IgD-negative memory B cell (primary cell): Measurements from ENCODE around the gene DIP2A. TPM values are rescaled to one million over a fixed set of nuclear protein-coding genes. Genes with fewer than 3 reads are reported as not detected.

Experiments used
- H3K27ac Mint-ChIP-seq, 3 donors: one replicate each; pipeline ENCODE4 v1.8.0; 2020 to 2022; ENCODE audit warnings: mild to moderate bottlenecking in 3 of 3, mixed read lengths in 3 of 3, moderate library complexity in 1 of 3
- H3K27me3 Mint-ChIP-seq: one replicate; pipeline ENCODE4 v1.8.0; 2021; ENCODE audit warnings: mixed read lengths
- H3K36me3 Mint-ChIP-seq: one replicate; pipeline ENCODE4 v1.8.0; 2020; ENCODE audit warnings: mild to moderate bottlenecking, mixed read lengths
- H3K4me1 Mint-ChIP-seq, 3 donors: one replicate each; pipeline ENCODE4 v1.8.0; 2020 to 2022; ENCODE audit warnings: mixed read lengths in 3 of 3, mild to moderate bottlenecking in 1 of 3
- H3K4me3 Mint-ChIP-seq, 4 donors: one replicate each; pipeline ENCODE4 v1.8.0; 2020 to 2022; ENCODE audit warnings: mild to moderate bottlenecking in 4 of 4, mixed read lengths in 4 of 4, moderate library complexity in 3 of 4
- H3K9me3 Mint-ChIP-seq, 3 donors: one replicate each; pipeline ENCODE4 v1.8.0; 2020 to 2021; ENCODE audit warnings: mixed read lengths in 3 of 3, mild to moderate bottlenecking in 1 of 3
- polyA plus RNA-seq: library from polyadenylated mRNA; unstranded; fragments of 300-500 nt; fragmentation: Illumina TruSeq; gene quantifications from one replicate; pipeline ENCODE4 v1.2.3, GENCODE V29; 2021

DIP2A gene, protein sequence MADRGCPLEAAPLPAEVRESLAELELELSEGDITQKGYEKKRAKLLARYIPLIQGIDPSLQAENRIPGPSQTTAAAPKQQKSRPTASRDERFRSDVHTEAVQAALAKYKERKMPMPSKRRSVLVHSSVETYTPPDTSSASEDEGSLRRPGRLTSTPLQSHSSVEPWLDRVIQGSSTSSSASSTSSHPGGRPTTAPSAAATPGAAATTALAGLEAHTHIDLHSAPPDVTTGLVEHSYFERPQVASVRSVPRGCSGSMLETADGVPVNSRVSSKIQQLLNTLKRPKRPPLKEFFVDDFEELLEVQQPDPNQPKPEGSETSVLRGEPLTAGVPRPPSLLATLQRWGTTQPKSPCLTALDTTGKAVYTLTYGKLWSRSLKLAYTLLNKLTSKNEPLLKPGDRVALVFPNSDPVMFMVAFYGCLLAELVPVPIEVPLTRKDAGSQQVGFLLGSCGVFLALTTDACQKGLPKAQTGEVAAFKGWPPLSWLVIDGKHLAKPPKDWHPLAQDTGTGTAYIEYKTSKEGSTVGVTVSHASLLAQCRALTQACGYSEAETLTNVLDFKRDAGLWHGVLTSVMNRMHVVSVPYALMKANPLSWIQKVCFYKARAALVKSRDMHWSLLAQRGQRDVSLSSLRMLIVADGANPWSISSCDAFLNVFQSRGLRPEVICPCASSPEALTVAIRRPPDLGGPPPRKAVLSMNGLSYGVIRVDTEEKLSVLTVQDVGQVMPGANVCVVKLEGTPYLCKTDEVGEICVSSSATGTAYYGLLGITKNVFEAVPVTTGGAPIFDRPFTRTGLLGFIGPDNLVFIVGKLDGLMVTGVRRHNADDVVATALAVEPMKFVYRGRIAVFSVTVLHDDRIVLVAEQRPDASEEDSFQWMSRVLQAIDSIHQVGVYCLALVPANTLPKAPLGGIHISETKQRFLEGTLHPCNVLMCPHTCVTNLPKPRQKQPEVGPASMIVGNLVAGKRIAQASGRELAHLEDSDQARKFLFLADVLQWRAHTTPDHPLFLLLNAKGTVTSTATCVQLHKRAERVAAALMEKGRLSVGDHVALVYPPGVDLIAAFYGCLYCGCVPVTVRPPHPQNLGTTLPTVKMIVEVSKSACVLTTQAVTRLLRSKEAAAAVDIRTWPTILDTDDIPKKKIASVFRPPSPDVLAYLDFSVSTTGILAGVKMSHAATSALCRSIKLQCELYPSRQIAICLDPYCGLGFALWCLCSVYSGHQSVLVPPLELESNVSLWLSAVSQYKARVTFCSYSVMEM (N-terminal part only)
- 7.6 TPM for polyA plus RNA-seq

DNA sequence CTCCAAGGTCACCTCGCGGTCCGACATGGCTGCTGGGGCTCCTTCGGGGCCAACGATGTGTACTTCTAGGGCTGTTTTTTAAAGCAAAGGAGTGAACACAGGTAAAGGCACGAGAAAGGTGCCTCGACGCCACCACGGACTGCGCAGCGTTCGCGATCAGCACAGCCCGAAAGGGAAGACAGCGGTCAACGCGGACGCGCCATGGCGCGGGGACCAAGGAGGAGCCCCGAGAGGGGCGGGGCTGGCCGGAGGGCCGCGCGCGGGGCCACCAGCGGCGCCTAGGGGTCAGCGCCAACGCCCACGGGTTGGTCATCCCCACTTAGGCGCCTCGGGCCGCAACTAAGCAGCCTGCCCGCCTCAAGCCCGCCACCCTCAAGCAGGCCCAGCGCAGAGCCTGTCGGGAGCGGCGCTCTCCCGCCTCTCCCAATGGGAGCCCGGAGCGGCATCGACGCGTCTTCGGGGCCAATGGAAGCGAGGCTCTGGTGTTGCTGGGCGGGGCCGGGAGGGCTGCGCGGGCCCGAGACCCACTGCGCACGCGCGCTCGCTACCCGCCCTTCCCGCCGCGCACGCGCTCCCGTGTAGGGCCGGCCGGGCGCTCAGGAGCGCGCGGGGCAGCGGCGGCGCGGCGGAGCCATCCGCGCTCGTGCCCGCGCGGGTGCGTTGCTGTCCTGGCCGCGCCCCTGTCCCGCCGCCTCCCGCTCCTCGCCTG is at the start of gene DIP2A:
Gene DIP2A, plus strand, starts transcription at position 577 of the 709 bp plus-strand sequence. CDS start 241 bp downstream, outside the sequence.
- Mint-ChIP-seq H3K27ac (peak within 1 kb of the TSS; percentile 80 to 93 (median 91)), H3K4me3 (peak within 1 kb of the TSS; percentile 91 to 96 (median 96)), H3K36me3 (no peaks in the 10 kb centered on the region), H3K4me1 (peaks cover 21 to 27% (median 24%) of the 10 kb centered on the region in 3 donors), H3K27me3 (no peaks in the 10 kb centered on the region), H3K9me3 (no peaks in the 10 kb centered on the region)

DNA sequence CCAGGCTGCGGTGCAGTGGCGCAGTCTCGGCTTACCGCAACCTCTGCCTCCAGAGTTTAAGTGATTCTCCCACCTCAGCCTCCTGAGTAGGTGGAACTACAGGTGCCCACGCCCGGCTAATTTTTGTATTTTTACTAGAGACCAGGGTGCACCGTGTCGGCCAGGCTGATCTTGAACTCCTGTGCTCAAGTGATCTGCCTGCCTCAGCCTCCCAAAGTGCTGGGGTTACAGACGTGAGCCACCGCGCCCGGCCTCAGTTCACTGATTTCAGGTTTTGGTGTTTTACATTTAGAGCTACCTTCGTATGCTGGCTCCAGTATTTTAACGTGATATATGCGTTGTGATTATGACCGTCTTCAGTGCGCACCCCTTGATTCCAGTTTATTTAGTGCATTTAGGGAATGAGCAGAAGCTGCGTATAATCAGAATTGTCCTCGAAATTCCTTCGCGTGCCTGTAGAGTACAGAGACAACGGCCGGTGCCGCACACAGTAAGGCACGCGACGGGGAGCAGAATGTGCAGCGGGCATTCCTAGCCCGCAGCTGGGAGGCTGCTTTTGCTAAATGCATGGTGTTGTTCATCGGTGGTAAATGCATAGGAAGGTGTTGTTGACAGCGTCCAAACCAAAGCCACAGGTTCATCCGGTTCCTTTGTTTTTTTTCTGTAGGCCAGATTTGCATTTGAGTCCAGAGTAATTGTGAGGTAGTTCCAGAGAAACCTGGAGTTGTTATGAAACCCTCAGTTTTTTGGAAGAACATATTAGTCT is 48.9 kb upstream of the DIP2A start:
- Mint-ChIP-seq H3K4me1 (no peaks in the 10 kb centered on the region), H3K27me3 (no peaks in the 10 kb centered on the region), H3K9me3 (no peaks in the 10 kb centered on the region), H3K27ac (no peak overlapping the region), H3K36me3 (no peaks in the 10 kb centered on the region), H3K4me3 (no peak overlapping the region)

DNA sequence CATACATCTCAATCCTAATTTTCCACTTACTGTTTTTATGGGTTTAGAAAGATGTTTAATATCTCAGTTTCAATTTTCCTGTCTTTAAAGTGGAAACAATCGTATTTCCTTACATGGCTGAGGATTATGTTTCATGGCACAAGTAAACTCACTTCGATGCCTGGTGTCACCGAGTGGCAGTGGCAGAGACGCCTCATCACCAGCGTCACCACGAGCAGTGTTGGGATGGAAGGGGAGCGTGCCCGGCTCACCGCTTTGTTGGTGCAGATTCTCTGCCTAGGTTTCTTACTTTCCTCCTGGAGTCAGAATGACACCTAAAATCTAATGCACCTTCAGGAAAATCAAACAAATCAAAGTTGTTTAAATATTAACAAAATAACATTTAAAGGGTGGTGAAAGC is 48.2 kb upstream of the DIP2A start:
- Mint-ChIP-seq H3K36me3 (no peaks in the 10 kb centered on the region), H3K27ac (no peak overlapping the region), H3K4me3 (no peak overlapping the region), H3K27me3 (no peaks in the 10 kb centered on the region), H3K4me1 (no peaks in the 10 kb centered on the region), H3K9me3 (no peaks in the 10 kb centered on the region)

DNA sequence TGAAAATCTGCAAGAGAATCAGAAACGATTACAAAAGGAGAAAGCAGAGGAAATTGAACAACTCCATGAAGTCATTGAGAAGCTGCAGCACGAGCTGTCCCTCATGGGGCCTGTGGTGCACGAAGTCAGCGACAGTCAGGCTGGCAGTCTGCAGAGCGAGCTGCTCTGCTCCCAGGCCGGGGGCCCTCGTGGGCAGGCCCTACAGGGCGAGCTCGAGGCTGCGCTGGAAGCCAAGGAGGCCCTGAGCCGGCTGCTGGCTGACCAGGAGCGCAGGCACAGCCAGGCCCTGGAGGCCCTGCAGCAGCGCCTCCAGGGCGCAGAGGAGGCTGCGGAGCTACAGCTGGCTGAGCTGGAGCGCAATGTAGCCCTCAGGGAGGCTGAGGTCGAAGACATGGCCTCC is 47.5 kb upstream of the DIP2A start:
- Mint-ChIP-seq H3K27ac (no peak overlapping the region), H3K4me1 (no peaks in the 10 kb centered on the region), H3K36me3 (no peaks in the 10 kb centered on the region), H3K9me3 (no peaks in the 10 kb centered on the region), H3K4me3 (no peak overlapping the region), H3K27me3 (no peaks in the 10 kb centered on the region)

DNA sequence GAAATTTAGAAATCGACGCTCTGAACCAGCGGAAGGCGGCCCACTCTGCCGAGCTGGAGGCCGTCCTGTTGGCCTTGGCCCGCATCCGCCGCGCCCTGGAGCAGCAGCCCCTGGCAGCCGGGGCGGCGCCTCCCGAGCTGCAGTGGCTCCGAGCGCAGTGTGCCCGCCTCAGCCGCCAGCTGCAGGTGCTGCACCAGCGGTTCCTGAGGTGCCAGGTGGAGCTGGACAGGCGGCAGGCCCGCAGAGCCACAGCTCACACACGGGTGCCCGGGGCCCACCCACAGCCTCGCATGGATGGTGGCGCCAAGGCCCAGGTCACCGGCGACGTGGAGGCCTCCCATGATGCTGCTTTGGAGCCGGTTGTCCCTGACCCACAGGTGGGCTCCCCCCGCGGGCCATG is 47.0 kb upstream of the DIP2A start:
- Mint-ChIP-seq H3K4me3 (no peak overlapping the region), H3K27me3 (no peaks in the 10 kb centered on the region), H3K9me3 (no peaks in the 10 kb centered on the region), H3K36me3 (no peaks in the 10 kb centered on the region), H3K27ac (no peak overlapping the region), H3K4me1 (no peaks in the 10 kb centered on the region)

DNA sequence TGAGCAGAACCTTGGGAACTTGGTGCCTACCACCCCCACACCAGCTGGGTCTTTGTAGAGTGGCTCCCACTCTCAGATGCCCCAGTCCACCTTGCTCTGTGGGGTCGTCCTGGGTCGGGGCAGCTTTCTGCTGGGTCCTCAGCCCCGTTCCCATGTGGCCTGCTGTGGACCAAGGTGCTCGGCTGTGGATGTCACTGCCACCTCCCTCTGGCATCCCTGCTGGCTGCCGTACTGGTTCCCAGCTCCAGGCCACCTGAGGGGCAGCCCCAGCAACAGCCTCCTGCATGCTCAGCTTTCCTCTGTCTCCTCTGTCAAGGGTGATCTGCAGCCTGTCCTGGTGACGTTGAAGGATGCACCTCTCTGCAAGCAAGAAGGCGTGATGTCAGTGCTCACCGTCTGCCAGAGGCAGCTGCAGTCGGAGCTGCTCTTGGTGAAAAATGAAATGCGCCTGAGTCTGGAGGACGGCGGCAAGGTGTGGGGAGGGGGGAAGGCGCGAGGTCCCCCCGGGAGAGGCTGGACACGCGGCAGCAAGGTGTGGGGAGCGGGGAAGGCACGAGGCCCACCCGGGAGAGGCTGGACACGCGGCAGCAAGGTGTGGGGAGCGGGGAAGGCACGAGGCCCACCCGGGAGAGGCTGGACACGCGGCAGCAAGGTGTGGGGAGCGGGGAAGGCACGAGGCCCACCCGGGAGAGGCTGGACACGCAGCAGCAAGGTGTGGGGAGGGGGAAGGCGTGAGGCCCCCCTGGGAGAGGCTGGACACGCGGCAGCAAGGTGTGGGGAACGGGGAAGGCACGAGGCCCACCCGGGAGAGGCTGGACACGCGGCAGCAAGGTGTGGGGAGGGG is 45.9 kb upstream of the DIP2A start:
- Mint-ChIP-seq H3K4me3 (no peak overlapping the region), H3K27ac (no peak overlapping the region), H3K4me1 (no peaks in the 10 kb centered on the region), H3K9me3 (no peaks in the 10 kb centered on the region), H3K36me3 (no peaks in the 10 kb centered on the region), H3K27me3 (no peaks in the 10 kb centered on the region)

DNA sequence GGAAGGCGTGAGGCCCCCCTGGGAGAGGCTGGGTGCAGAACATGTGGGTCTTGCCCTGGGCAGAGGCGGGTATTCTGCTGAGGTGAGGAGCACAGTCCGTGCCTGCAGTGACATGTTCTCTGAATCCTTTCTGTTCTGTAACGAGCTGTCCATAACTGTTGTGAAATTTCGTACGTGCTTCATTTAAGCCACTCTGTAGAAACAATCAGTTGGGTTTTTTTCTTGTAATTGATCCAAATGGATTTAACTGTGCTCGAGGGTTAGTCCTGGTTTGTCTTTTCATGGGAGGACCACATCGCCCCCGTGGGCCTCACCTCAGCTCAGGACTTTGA is 45.4 kb upstream of the DIP2A start:
- H3K27ac Mint-ChIP-seq: no peak overlapping the region

DNA sequence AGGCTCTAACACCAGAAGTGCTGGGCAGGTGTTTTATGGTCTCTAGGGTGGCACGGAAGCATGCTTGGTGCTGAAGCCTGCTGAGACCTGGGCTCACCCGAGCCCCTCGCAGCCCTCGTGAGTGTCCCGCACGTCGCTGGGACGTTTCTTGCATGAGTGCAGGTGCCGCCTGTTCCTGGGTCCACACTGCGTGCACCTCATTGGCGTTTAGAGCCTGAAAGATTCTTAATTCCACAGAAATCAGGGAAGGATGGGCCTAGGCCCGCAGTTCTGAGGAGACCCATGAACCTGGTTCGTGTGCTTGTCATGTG is 43.8 kb upstream of the DIP2A start:
- Mint-ChIP-seq H3K36me3 (peaks cover 4% of the 10 kb centered on the region), H3K27ac (no peak overlapping the region), H3K4me1 (no peaks in the 10 kb centered on the region), H3K4me3 (no peak overlapping the region), H3K27me3 (no peaks in the 10 kb centered on the region), H3K9me3 (no peaks in the 10 kb centered on the region)

More for the DNA sequence above, 45.4 kb upstream of the DIP2A start:
- H3K9me3 Mint-ChIP-seq: no peaks in the 10 kb centered on the region
- H3K4me1 Mint-ChIP-seq: no peaks in the 10 kb centered on the region
- H3K4me3 Mint-ChIP-seq: no peak overlapping the region
- H3K36me3 Mint-ChIP-seq: no peaks in the 10 kb centered on the region
- H3K27me3 Mint-ChIP-seq: no peaks in the 10 kb centered on the region

DNA sequence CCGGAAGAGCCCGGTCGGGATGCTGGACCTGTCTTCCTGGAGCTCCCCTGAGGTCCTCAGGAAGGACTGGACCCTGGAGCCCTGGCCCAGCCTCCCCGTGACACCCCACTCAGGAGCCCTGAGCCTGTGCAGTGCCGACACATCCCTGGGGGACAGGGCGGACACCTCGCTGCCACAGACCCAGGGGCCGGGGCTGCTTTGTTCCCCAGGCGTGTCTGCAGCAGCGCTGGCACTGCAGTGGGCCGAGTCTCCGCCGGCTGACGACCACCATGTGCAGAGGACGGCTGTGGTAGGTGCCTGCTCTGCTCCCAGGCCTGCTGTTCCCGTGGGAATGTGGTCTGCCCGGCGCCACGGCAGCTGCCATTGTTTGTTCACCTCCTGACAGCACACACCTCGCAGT is 42.1 kb upstream of the DIP2A start:
- H3K4me1 Mint-ChIP-seq: no peaks in the 10 kb centered on the region
- H3K36me3 Mint-ChIP-seq: peaks cover 4% of the 10 kb centered on the region
- H3K27ac Mint-ChIP-seq: no peak overlapping the region
- H3K4me3 Mint-ChIP-seq: no peak overlapping the region
- no peaks in the 10 kb centered on the region for H3K27me3 Mint-ChIP-seq
- H3K9me3 Mint-ChIP-seq: no peaks in the 10 kb centered on the region

DNA sequence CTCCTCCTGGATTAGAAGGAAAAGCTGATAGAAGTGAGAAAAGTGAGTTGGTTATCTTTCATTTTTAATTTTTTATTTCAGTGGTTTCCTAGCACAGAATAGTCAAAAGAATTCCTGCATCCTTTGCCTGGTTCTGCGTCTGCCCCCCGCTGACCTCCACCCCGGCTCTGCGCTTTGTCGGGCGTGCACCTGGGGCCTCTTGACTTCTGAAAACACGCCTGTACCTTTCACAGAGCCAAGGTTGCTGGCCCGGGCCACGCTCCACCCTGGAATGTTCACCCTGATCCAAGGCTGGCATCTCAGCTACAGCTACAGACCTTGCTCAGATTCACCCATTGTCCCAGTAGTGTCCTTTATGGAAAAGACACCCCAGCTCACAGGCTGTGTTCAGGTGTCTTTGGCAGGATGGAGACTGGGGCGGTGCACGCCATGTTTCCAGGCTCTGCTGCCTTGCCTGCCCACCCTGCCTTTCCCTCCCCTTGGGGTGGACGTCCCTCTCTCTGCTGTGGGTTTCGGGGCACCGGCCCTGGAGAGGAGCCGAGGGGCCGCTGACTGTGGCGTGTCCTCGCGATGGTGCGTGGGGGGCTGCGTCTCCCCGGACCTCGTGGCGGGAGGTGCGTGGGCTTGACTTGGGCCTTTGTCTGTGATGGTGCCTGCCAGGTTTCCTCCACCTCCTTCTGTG is 40.3 kb upstream of the DIP2A start:
- H3K27me3 Mint-ChIP-seq: no peaks in the 10 kb centered on the region
- H3K9me3 Mint-ChIP-seq: no peaks in the 10 kb centered on the region
- H3K27ac Mint-ChIP-seq: no peak overlapping the region
- H3K4me1 Mint-ChIP-seq: no peaks in the 10 kb centered on the region
- peaks cover 4% of the 10 kb centered on the region for H3K36me3 Mint-ChIP-seq
- H3K4me3 Mint-ChIP-seq: no peak overlapping the region

DNA sequence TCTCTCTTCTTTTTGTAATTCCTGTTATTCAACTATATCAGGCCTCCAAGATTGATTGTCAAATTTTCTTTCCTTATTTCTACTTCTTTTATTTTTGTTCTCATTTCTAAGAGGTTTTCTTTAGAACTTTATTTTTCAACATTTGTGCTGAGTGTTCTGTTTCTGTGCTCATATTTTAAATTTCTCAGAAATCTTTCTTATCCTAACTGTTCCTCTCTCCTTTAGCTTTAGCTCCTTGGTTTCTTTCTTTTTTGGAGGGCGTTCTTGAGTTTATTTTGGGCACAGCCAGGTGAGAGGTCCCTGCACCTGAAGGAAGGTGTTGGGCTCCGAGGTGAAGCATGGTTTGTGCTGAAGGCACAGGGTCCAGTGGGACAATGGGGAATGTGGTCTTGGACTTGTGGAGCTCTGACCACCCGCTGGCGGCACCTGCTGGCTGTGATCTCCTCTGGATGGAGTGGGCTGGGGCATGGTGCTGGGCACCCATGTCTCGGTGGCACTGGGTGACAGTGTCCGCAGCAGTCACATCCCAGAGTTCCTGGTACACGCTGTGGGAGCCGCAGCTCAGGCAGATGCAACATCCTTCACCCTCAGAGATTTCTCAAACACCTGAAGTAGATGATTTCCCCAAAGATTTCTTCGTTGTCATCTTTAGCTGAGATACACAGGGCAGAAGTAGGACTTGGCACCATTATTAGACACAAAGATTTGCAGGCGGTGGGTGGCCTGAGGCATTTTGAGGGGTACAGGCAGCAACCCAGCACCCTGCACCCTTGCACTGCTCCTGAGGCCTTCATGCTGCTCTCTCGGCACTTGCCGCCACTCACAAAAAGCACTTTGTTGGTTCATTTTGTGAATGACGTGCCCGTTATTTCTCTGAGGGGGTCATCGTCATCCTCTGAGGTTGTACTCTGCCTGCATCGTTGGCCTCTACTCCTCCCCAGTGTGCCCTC is 38.2 kb upstream of the DIP2A start:
- Mint-ChIP-seq H3K9me3 (no peaks in the 10 kb centered on the region), H3K4me3 (no peak overlapping the region), H3K36me3 (peaks cover 5% of the 10 kb centered on the region), H3K27me3 (no peaks in the 10 kb centered on the region), H3K4me1 (no peaks in the 10 kb centered on the region), H3K27ac (no peak overlapping the region)

DNA sequence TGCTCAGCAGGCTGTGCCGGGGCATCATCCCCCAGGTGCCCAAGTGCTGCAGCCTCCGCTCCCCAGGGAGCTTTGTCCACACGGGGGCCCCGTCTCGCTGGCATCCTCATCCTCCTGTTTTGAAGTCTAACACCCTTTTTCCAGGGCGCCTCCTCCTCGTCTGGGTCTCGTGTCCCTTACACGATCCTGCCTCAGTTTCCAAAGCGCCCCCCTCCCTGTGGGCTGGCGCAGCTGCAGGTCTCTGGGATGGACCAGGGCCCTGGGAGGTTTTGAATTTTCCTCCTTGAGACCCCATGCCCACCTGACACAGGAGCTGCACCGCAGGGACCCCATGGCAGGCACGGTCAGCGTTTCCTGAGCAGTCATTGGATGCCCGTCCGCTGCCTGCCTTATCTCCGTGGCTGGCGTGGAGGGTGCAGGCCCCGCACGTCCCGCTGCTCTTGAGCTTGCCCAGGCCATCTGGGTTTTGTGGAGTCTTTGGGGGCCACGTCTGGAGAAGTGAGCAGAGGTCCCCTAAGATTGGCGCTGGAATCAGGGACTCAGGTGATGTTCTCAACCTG is 37.4 kb upstream of the DIP2A start:
- H3K4me1 Mint-ChIP-seq: no peaks in the 10 kb centered on the region
- no peak overlapping the region for H3K4me3 Mint-ChIP-seq
- H3K27ac Mint-ChIP-seq: no peak overlapping the region
- H3K27me3 Mint-ChIP-seq: no peaks in the 10 kb centered on the region
- peaks cover 5% of the 10 kb centered on the region for H3K36me3 Mint-ChIP-seq
- H3K9me3 Mint-ChIP-seq: no peaks in the 10 kb centered on the region
